H1 (cell line): Measurements from ENCODE around the gene BATF2. TPM values are rescaled to one million over a fixed set of nuclear protein-coding genes. Genes with fewer than 3 reads are reported as not detected.

Source experiments
- CTCF ChIA-PET: fragments of 300-600 bp; sonication (Branson Sonifier 250); formaldehyde crosslinking; loops from one replicate; lab custom pipeline; 2021; ENCODE audit not compliant: partially characterized antibody; lab: Charles Lee
- POLR2A ChIA-PET: fragments of 300-600 bp; sonication (Branson Sonifier 250); formaldehyde crosslinking; loops from one replicate; lab custom pipeline; 2021; ENCODE audit warnings: inconsistent platforms; ENCODE audit not compliant: partially characterized antibody; lab: Charles Lee
- DNase-seq, 2 experiments: peaks; one replicate each; pipeline versions ENCODE4 v3.0.0 to v3.0.0-alpha.2; 2010 to 2022; ENCODE audit warnings: low spot score in 2 of 2, low read depth in 1 of 2, mixed read lengths in 1 of 2
- FAIRE-seq: peaks from 2 replicates; lab custom pipeline; 2011; peaks lifted over from hg19 to GRCh38; lab: Jason Lieb, UNC
- H2AFZ ChIP-seq: 2 replicates; pipeline ENCODE4 v1.8.1; 2012; ENCODE audit warnings: low read length, inconsistent platforms
- H2AK5ac ChIP-seq: 2 replicates; pipeline ENCODE4 v1.6.1; 2013; ENCODE audit warnings: low read depth, low read length
- H2BK120ac ChIP-seq: replicated peaks from 2 replicates; pipeline ENCODE3; 2013; ENCODE audit warnings: low read depth, low read length, inconsistent platforms
- H2BK12ac ChIP-seq: 2 replicates; pipeline ENCODE4 v1.6.1; 2013; ENCODE audit warnings: low read depth, low read length
- H2BK15ac ChIP-seq: 2 replicates; pipeline ENCODE4 v1.6.1; 2013; ENCODE audit warnings: low read length
- H2BK20ac ChIP-seq: 2 replicates; pipeline ENCODE4 v1.6.1; 2013; ENCODE audit warnings: low read length
- H2BK5ac ChIP-seq: 2 replicates; pipeline ENCODE4 v1.6.1; 2013; ENCODE audit warnings: low read depth, low read length
- H3K14ac ChIP-seq: 2 replicates; pipeline ENCODE4 v1.6.1; 2013; ENCODE audit warnings: inconsistent platforms; ENCODE audit not compliant: insufficient read length
- H3K18ac ChIP-seq: 2 replicates; pipeline ENCODE4 v1.6.1; 2013; ENCODE audit warnings: low read length; ENCODE audit errors: extremely low read depth
- H3K23ac ChIP-seq: 2 replicates; pipeline ENCODE4 v1.6.1; 2013; ENCODE audit warnings: inconsistent platforms; ENCODE audit not compliant: insufficient read length
- H3K23me2 ChIP-seq: 2 replicates; pipeline ENCODE4 v1.6.1; 2013; ENCODE audit warnings: low read depth, low read length
- H3K27ac ChIP-seq: 2 replicates; pipeline ENCODE4 v1.6.1; 2011; ENCODE audit warnings: low read depth, low read length, inconsistent platforms
- H3K27me3 ChIP-seq, 4 experiments: replicated peaks in 1 of 4; 1 replicate in 1 of 4; 2 replicates in 3 of 4; pipeline versions ENCODE4 v1.6.1 to v1.8.1; 2011 to 2013; ENCODE audit warnings: low read length in 3 of 4, mild to moderate bottlenecking in 3 of 4, inconsistent platforms in 2 of 4, mixed read lengths in 2 of 4, moderate library complexity in 1 of 4; ENCODE audit not compliant: control insufficient read depth in 3 of 4, insufficient read depth in 3 of 4; ENCODE audit errors: extremely low read depth in 1 of 4
- H3K36me3 ChIP-seq, 4 experiments: 2 replicates each; pipeline versions ENCODE4 v1.6.1 to v1.8.1; 2011 to 2013; ENCODE audit warnings: mild to moderate bottlenecking in 4 of 4, low read length in 3 of 4, moderate library complexity in 2 of 4, control low read depth in 1 of 4, inconsistent platforms in 1 of 4; ENCODE audit not compliant: insufficient read depth in 4 of 4, control insufficient read depth in 2 of 4
- H3K4ac ChIP-seq: replicated peaks from 2 replicates; pipeline ENCODE3; 2013; ENCODE audit warnings: low read length, low read depth, mixed read lengths, inconsistent platforms; ENCODE audit not compliant: insufficient read length
- H3K4me1 ChIP-seq, 4 experiments: replicated peaks in 1 of 4; 1 replicate in 1 of 4; 2 replicates in 3 of 4; pipeline versions ENCODE4 v1.6.1 to v1.8.1; 2011 to 2013; ENCODE audit warnings: low read length in 3 of 4, inconsistent platforms in 2 of 4, mixed read lengths in 1 of 4; ENCODE audit not compliant: insufficient read depth in 4 of 4, control insufficient read depth in 3 of 4
- H3K4me2 ChIP-seq, 2 experiments: 2 replicates each; pipeline versions ENCODE4 v1.6.1 to v1.8.1; 2011 to 2013; ENCODE audit warnings: low read depth in 2 of 2, low read length in 2 of 2, control low read depth in 1 of 2, inconsistent platforms in 1 of 2, mild to moderate bottlenecking in 1 of 2; ENCODE audit not compliant: insufficient read depth in 1 of 2
- H3K4me3 ChIP-seq, 4 experiments: fragments of 200-600, 300-600 bp in 1 of 4; sonication (generic), shearing (Covaris generic), sonication (Bioruptor Twin) in 1 of 4; 2 replicates each; pipeline versions ENCODE4 v1.5.1 to v1.8.1; 2011 to 2016; ENCODE audit warnings: low read length in 4 of 4, low read depth in 3 of 4, control low read depth in 2 of 4, inconsistent platforms in 2 of 4, mild to moderate bottlenecking in 2 of 4, mixed read lengths in 1 of 4, moderate library complexity in 1 of 4; ENCODE audit not compliant: insufficient read depth in 2 of 4; ENCODE audit errors: extremely low read depth in 1 of 4
- H3K56ac ChIP-seq: replicated peaks from 2 replicates; pipeline ENCODE3; 2013; ENCODE audit warnings: low read depth, mild to moderate bottlenecking, mixed read lengths, low read length, inconsistent platforms; ENCODE audit not compliant: insufficient read length
- H3K79me1 ChIP-seq: 2 replicates; pipeline ENCODE4 v1.6.1; 2013; ENCODE audit warnings: low read depth, low read length, control low read depth
- H3K79me2 ChIP-seq, 2 experiments: 2 replicates each; pipeline versions ENCODE4 v1.6.1 to v1.8.1; 2012 to 2013; ENCODE audit warnings: low read length in 2 of 2, mild to moderate bottlenecking in 2 of 2, inconsistent platforms in 1 of 2; ENCODE audit not compliant: insufficient read depth in 2 of 2, control insufficient read depth in 1 of 2
- H3K9ac ChIP-seq, 4 experiments: replicated peaks in 1 of 4; 1 replicate in 1 of 4; 2 replicates in 3 of 4; pipeline versions ENCODE4 v1.6.1 to v1.8.1; 2011 to 2013; ENCODE audit warnings: low read depth in 3 of 4, low read length in 3 of 4, control low read depth in 2 of 4, mild to moderate bottlenecking in 2 of 4, moderate library complexity in 2 of 4, inconsistent platforms in 1 of 4; ENCODE audit errors: extremely low read depth in 1 of 4
- H3K9me3 ChIP-seq, 2 experiments: 2 replicates each; pipeline versions ENCODE4 v1.6.1 to v1.8.1; 2012 to 2013; ENCODE audit warnings: mild to moderate bottlenecking in 2 of 2, moderate library complexity in 2 of 2, control low read depth in 1 of 2, inconsistent platforms in 1 of 2, low read depth in 1 of 2, low read length in 1 of 2, mixed read lengths in 1 of 2; ENCODE audit not compliant: insufficient read depth in 2 of 2
- H4K20me1 ChIP-seq, 2 experiments: replicated peaks in 1 of 2; 2 replicates each; pipeline versions ENCODE3 to v1.8.1; 2011 to 2013; ENCODE audit warnings: inconsistent platforms in 2 of 2, low read length in 2 of 2, mild to moderate bottlenecking in 1 of 2; ENCODE audit not compliant: insufficient read depth in 2 of 2, control insufficient read depth in 1 of 2
- H4K5ac ChIP-seq: 2 replicates; pipeline ENCODE4 v1.6.1; 2013; ENCODE audit warnings: low read length, low read depth, mixed read lengths, inconsistent platforms; ENCODE audit not compliant: insufficient read length
- H4K8ac ChIP-seq: 2 replicates; pipeline ENCODE4 v1.8.0; 2013; ENCODE audit warnings: mild to moderate bottlenecking, moderate library complexity, low read length, inconsistent platforms; ENCODE audit not compliant: insufficient read depth; ENCODE audit errors: extremely low read depth
- H4K91ac ChIP-seq: replicated peaks from 2 replicates; pipeline ENCODE3; 2013; ENCODE audit warnings: low read length, mixed read lengths, inconsistent platforms; ENCODE audit not compliant: insufficient read length
- KDM1A ChIP-seq: fragments of 200-600, 300-600 bp; sonication (generic); IDR thresholded peaks from 2 replicates; pipeline ENCODE4 v1.7.1; 2016; ENCODE audit warnings: mild to moderate bottlenecking, low read length, borderline replicate concordance
- SP1 ChIP-seq: IDR thresholded peaks from 2 replicates; pipeline ENCODE4 v1.6.1; 2011; ENCODE audit warnings: low read depth, low read length
- SUZ12 ChIP-seq: fragments of 200-600 bp; sonication (generic); IDR thresholded peaks from 2 replicates; pipeline ENCODE4 v1.6.1; 2012; ENCODE audit warnings: mild to moderate bottlenecking, inconsistent platforms, low read length, moderate library complexity, mixed read lengths
- WGBS, 2 experiments: shearing (Covaris generic) in 1 of 2; methylation state at CpG; one replicate each; pipeline versions ENCODE4 v1.1.6 to v1.1.7; 2013 to 2015; ENCODE audit warnings: low lambda C conversion rate in 2 of 2, mixed read lengths in 2 of 2, inconsistent platforms in 1 of 2, low coverage in 1 of 2, missing lambda C conversion rate in 1 of 2; ENCODE audit not compliant: insufficient replicate concordance in 2 of 2, insufficient coverage in 1 of 2, insufficient read length in 1 of 2; ENCODE audit errors: extremely low coverage in 1 of 2, missing lambda C conversion rate in 1 of 2; 5-methylcytosine and 5-hydroxymethylcytosine counted together
- polyA plus RNA-seq, 7 experiments: library from polyadenylated mRNA; depleted of rRNA in 3 of 7; stranded (reverse) in 5 of 7; unstranded in 2 of 7; fragments of >200 nt in 5 of 7; fragments of 200-250 nt in 2 of 7; gene quantifications; 1 replicate in 5 of 7; 2 replicates in 1 of 7; 4 replicates in 1 of 7; pipeline versions ENCODE4 v1.2.1 to v1.2.3, GENCODE V29; 2011 to 2013; ENCODE audit warnings: missing spikeins in 2 of 7, mixed read lengths in 2 of 7
- total RNA-seq: library from RNA; stranded (reverse); fragmentation: NEBNext Ultra II Directional; extraction: Animal tissue kit (Norgen Biotek cat#: 25700); gene quantifications from 2 replicates; pipeline ENCODE4 v1.2.1, GENCODE V29; 2021
- TF ChIP-seq, protein P1 (sequence below), 3 experiments: IDR thresholded peaks; 1 replicate in 2 of 3; 2 replicates in 1 of 3; pipeline versions ENCODE4 v1.5.1 to v1.6.1; 2011; ENCODE audit warnings: low read length in 3 of 3, mild to moderate bottlenecking in 3 of 3, inconsistent platforms in 2 of 3, low read depth in 1 of 3, moderate library complexity in 1 of 3; ENCODE audit not compliant: insufficient read depth in 1 of 3; ENCODE audit errors: control extremely low read depth in 1 of 3

The BATF2 gene
- total and polyA plus RNA-seq, 2 of the 8 experiments (the other 6 are each of a cell fraction or from before 2014, with no cell fraction given), result 1.4 to 3.1 TPM

- no peak for TF ChIP-seq KDM1A
- no peak for TF ChIP-seq SP1
- TF ChIP-seq SUZ12, result no peak
- TF ChIP-seq, protein P1, sequence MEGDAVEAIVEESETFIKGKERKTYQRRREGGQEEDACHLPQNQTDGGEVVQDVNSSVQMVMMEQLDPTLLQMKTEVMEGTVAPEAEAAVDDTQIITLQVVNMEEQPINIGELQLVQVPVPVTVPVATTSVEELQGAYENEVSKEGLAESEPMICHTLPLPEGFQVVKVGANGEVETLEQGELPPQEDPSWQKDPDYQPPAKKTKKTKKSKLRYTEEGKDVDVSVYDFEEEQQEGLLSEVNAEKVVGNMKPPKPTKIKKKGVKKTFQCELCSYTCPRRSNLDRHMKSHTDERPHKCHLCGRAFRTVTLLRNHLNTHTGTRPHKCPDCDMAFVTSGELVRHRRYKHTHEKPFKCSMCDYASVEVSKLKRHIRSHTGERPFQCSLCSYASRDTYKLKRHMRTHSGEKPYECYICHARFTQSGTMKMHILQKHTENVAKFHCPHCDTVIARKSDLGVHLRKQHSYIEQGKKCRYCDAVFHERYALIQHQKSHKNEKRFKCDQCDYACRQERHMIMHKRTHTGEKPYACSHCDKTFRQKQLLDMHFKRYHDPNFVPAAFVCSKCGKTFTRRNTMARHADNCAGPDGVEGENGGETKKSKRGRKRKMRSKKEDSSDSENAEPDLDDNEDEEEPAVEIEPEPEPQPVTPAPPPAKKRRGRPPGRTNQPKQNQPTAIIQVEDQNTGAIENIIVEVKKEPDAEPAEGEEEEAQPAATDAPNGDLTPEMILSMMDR (IDR thresholded peaks at IDR 0.05; ENCODE audit: control extremely low read depth in 1 of 3, insufficient read depth in 1 of 3, low read depth in 1 of 3, low read length in 3 of 3), result peak in 1 of 3 experiments; percentile 4; a peak in 1 of 4 replicates
- 87% methylated on average over 13 of the region's 13 CpGs; no CpG with 5 or more reads in 1 of the 2 experiments for WGBS, 2 experiments
- H2BK12ac ChIP-seq, result no peak overlapping the region
Measured at GRCh38 chr11:65032216-65032615, 35.4 kb upstream of the BATF2 start.

More at GRCh38 chr11:65032216-65032615, 35.4 kb upstream of the BATF2 start:
- no peak overlapping the region for H4K91ac ChIP-seq
- H3K27ac ChIP-seq, result no peak overlapping the region
- no peak overlapping the region for H2AFZ ChIP-seq
- no peak overlapping the region for H3K18ac ChIP-seq
- H3K56ac ChIP-seq, result no peak overlapping the region
- H3K79me1 ChIP-seq, result no peaks in the 10 kb centered on the region
- H3K9ac ChIP-seq, result no peak overlapping the region
- no peak overlapping the region for H2AK5ac ChIP-seq
- H4K20me1 ChIP-seq, result no peaks in the 10 kb centered on the region
- H3K4me3 ChIP-seq, result no peak overlapping the region
- no peak overlapping the region for H2BK15ac ChIP-seq
- no peak for FAIRE-seq
- H3K36me3 ChIP-seq, result no peaks in the 10 kb centered on the region; a peak in 2 of 8 replicates
- H3K14ac ChIP-seq, result no peak overlapping the region
- no peak overlapping the region for H3K4me2 ChIP-seq
- ChIA-PET CTCF (interaction anchor here (0.7 to 3.1 kb wide), 4 partner anchors 19 to 45 kb away, joined by 3 to 12 read pairs (median 5); partner anchors contain the start of gene ARL2), POLR2A (interaction anchor here (1.8 kb wide), 2 partner anchors 9 to 48 kb away, joined by 4 to 10 read pairs; partner anchors contain the start of gene SAC3D1)
- no peaks in the 10 kb centered on the region for H3K27me3 ChIP-seq
- no peak overlapping the region for H2BK5ac ChIP-seq
- no peak overlapping the region for H4K5ac ChIP-seq
- no peaks in the 10 kb centered on the region; a peak in 2 of 7 replicates for H3K4me1 ChIP-seq
- no peak overlapping the region for H4K8ac ChIP-seq
- no peak overlapping the region for H3K4ac ChIP-seq
- no peaks in the 10 kb centered on the region for H3K9me3 ChIP-seq
- H3K79me2 ChIP-seq, result no peaks in the 10 kb centered on the region
- H3K23me2 ChIP-seq, result no peaks in the 10 kb centered on the region
- no peak overlapping the region for H3K23ac ChIP-seq
- H2BK20ac ChIP-seq, result no peak overlapping the region
- H2BK120ac ChIP-seq, result no peak overlapping the region
- DNase-seq, result no peak
